GM19025 (cell line): Measurements from ENCODE around the gene CSMD2.

Experiments
- ATAC-seq: cut with Tn5 transposase; IDR thresholded peaks from one replicate; pipeline ENCODE4 v1.9.1; 2021; ENCODE audit warnings: mild to moderate bottlenecking, low read depth, moderate library complexity; ENCODE audit not compliant: unreplicated experiment

Gene CSMD2

GRCh38 chr1:33709783-33710718, 455.0 kb downstream of the CSMD2 start:
- ATAC-seq = no peak

- no peak for ATAC-seq
Measured at GRCh38 chr1:33709174-33709782, 455.8 kb downstream of the CSMD2 start.

GRCh38 chr1:33706634-33707255, 458.3 kb downstream of the CSMD2 start:
- no peak for ATAC-seq

- no peak for ATAC-seq
Measured at GRCh38 chr1:33703464-33703863, 461.6 kb downstream of the CSMD2 start.

GRCh38 chr1:33698361-33699035, 466.5 kb downstream of the CSMD2 start:
- ATAC-seq = no peak

- ATAC-seq = no peak
Measured at GRCh38 chr1:33697816-33698215, 467.2 kb downstream of the CSMD2 start.

- ATAC-seq = no peak
Measured at GRCh38 chr1:33696962-33697361, 468.1 kb downstream of the CSMD2 start.

- ATAC-seq = no peak
Measured at GRCh38 chr1:33696311-33696710, 468.7 kb downstream of the CSMD2 start.

- no peak for ATAC-seq
Measured at GRCh38 chr1:33692206-33693188, 472.5 kb downstream of the CSMD2 start.

- no peak for ATAC-seq
Measured at GRCh38 chr1:33687000-33687399, 478.0 kb downstream of the CSMD2 start.

GRCh38 chr1:33686551-33686950, 478.5 kb downstream of the CSMD2 start:
- ATAC-seq = no peak

GRCh38 chr1:33685256-33685655, 479.8 kb downstream of the CSMD2 start:
- ATAC-seq = no peak

GRCh38 chr1:33684396-33685179, 480.4 kb downstream of the CSMD2 start:
- no peak for ATAC-seq

- ATAC-seq = no peak
Measured at GRCh38 chr1:33683913-33684312, 481.1 kb downstream of the CSMD2 start.

- ATAC-seq = no peak
Measured at GRCh38 chr1:33682371-33682770, 482.7 kb downstream of the CSMD2 start.

GRCh38 chr1:33680281-33680840, 484.7 kb downstream of the CSMD2 start:
- ATAC-seq = no peak

- ATAC-seq = no peak
Measured at GRCh38 chr1:33670567-33670966, 494.5 kb downstream of the CSMD2 start.

- ATAC-seq = no peak
Measured at GRCh38 chr1:33668695-33669094, 496.3 kb downstream of the CSMD2 start.
